SU-DHL-6 (cell line): ENCODE results near the gene WDSUB1.

ENCODE experiments used
- H2AFZ ChIP-seq: fragments of 200-600 bp; sonication (generic); 2 replicates; pipeline ENCODE4 v1.6.1; 2014; ENCODE audit warnings: low read depth, mild to moderate bottlenecking, moderate library complexity, mixed read lengths, antibody characterized with exemption, low read length; ENCODE audit not compliant: severe bottlenecking
- H3F3A ChIP-seq: fragments of 200-600 bp; shearing (Covaris generic); 2 replicates; pipeline ENCODE4 v1.6.0; 2016; ENCODE audit warnings: antibody characterized with exemption, mild to moderate bottlenecking; ENCODE audit not compliant: insufficient read depth
- H3K27ac ChIP-seq: fragments of 200-600 bp; sonication (generic); 2 replicates; pipeline ENCODE4 v1.5.1; 2016; ENCODE audit warnings: low read depth, mild to moderate bottlenecking, low read length, moderate library complexity, mixed read lengths
- H3K27me3 ChIP-seq: fragments of 200-600 bp; sonication (generic), shearing (Covaris generic); 2 replicates; pipeline ENCODE4 v1.6.0; 2014; ENCODE audit warnings: mild to moderate bottlenecking, low read length
- H3K36me3 ChIP-seq: fragments of 200-600 bp; sonication (generic); 2 replicates; pipeline ENCODE4 v1.6.1; 2014; ENCODE audit warnings: mild to moderate bottlenecking, low read length, mixed read lengths
- H3K4me2 ChIP-seq: fragments of 300-600, 200-600 bp; shearing (Covaris generic), sonication (generic); 2 replicates; pipeline ENCODE4 v1.6.0; 2014; ENCODE audit warnings: low read length, low read depth, mild to moderate bottlenecking; ENCODE audit not compliant: poor library complexity, severe bottlenecking
- H3K4me3 ChIP-seq: fragments of 200-600 bp; sonication (generic); 2 replicates; pipeline ENCODE4 v1.5.1; 2014; ENCODE audit warnings: antibody characterized with exemption, low read length, mild to moderate bottlenecking, mixed read lengths; ENCODE audit not compliant: insufficient read depth, poor library complexity, severe bottlenecking
- H3K79me2 ChIP-seq: fragments of 200-600 bp; sonication (generic); 2 replicates; pipeline ENCODE4 v1.6.1; 2014; ENCODE audit warnings: mild to moderate bottlenecking, low read length, moderate library complexity; ENCODE audit not compliant: insufficient read depth
- H3K9ac ChIP-seq: fragments of 200-600 bp; sonication (generic); 2 replicates; pipeline ENCODE4 v1.7.0; 2014; ENCODE audit warnings: mild to moderate bottlenecking, low read length
- H3K9me2 ChIP-seq: fragments of 200-600 bp; sonication (generic); replicated peaks from 2 replicates; pipeline ENCODE4 v1.6.1; 2014; ENCODE audit warnings: low read length; ENCODE audit not compliant: insufficient read depth
- H3K9me3 ChIP-seq: fragments of 200-600 bp; sonication (generic); 2 replicates; pipeline ENCODE4 v1.6.1; 2014; ENCODE audit warnings: low read length, mixed read lengths; ENCODE audit not compliant: insufficient read depth
- H4K20me1 ChIP-seq: fragments of 200-600 bp; sonication (generic); 2 replicates; pipeline ENCODE4 v1.6.1; 2014; ENCODE audit warnings: low read depth, mild to moderate bottlenecking, antibody characterized with exemption, low read length, moderate library complexity, mixed read lengths
- EZH2phosphoT487 ChIP-seq: fragments of 200-600 bp; sonication (generic), shearing (Covaris generic); conservative IDR thresholded peaks from 2 replicates; pipeline ENCODE4 v1.6.1; 2018; ENCODE audit warnings: mild to moderate bottlenecking, antibody characterized with exemption, low read length, moderate library complexity, mixed read lengths
- TF ChIP-seq, protein P1 (sequence below): fragments of 200-600 bp; sonication (generic); IDR thresholded peaks from one replicate; pipeline ENCODE4 v1.5.1; 2017; ENCODE audit warnings: antibody characterized with exemption, mild to moderate bottlenecking, low read length, moderate library complexity; ENCODE audit not compliant: insufficient read depth, poor library complexity, severe bottlenecking

The WDSUB1 gene

GRCh38 chr2:159251296-159252173 lies 35.0 kb downstream of the WDSUB1 start:
- Histone ChIP-seq H3K9ac (no peak overlapping the region), H3F3A (no peaks in the 10 kb centered on the region), H2AFZ (no peak overlapping the region), H3K36me3 (no peaks in the 10 kb centered on the region), H3K4me3 (no peak overlapping the region), H3K27ac (no peak overlapping the region), H3K9me3 (no peaks in the 10 kb centered on the region), H3K79me2 (no peaks in the 10 kb centered on the region), H3K4me2 (no peak overlapping the region), H3K9me2 (no peaks in the 10 kb centered on the region), H3K27me3 (no peaks in the 10 kb centered on the region), H4K20me1 (no peaks in the 10 kb centered on the region)
- no peak for TF ChIP-seq EZH2phosphoT487
- TF ChIP-seq, protein P1, sequence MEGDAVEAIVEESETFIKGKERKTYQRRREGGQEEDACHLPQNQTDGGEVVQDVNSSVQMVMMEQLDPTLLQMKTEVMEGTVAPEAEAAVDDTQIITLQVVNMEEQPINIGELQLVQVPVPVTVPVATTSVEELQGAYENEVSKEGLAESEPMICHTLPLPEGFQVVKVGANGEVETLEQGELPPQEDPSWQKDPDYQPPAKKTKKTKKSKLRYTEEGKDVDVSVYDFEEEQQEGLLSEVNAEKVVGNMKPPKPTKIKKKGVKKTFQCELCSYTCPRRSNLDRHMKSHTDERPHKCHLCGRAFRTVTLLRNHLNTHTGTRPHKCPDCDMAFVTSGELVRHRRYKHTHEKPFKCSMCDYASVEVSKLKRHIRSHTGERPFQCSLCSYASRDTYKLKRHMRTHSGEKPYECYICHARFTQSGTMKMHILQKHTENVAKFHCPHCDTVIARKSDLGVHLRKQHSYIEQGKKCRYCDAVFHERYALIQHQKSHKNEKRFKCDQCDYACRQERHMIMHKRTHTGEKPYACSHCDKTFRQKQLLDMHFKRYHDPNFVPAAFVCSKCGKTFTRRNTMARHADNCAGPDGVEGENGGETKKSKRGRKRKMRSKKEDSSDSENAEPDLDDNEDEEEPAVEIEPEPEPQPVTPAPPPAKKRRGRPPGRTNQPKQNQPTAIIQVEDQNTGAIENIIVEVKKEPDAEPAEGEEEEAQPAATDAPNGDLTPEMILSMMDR: no peak

DNA sequence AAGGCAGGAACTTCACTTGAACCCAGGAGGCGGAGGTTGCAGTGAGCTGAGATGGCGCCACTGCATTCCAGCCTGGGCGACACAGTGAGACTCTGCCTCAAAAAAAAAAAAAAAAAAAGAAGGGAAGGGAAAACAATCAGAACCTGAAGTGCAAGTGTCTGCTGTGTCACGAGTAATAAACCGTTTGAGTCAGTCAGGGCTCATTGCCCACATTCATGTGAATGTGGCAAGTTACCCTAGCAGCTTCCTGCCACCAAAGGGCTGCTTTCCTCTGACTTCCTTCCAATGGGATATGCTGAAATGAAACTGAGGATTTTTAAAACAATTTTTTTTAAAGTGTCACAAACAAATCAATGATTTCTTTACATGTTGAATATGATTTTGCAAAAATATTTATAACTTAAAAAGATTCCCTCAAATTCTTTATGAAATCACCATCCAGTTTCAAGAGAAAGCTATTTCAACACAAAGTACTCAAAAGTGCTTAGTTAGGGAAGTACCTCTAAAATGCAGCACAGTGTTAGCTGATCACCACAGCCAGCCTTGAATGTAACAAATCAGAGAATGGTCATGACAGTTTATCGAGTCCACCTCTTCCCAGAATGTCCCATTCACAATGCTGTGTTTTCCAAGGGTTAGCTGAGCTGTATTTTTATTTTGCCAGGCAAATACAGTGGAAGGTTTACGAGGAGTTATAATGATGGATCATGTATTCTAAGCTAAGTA lies 36.4 kb downstream of the WDSUB1 start:
- Histone ChIP-seq H3K4me2 (no peak overlapping the region), H3K4me3 (no peak overlapping the region), H3K27ac (no peak overlapping the region), H3K9me2 (no peaks in the 10 kb centered on the region), H3K36me3 (no peaks in the 10 kb centered on the region), H3K79me2 (no peaks in the 10 kb centered on the region), H3K9me3 (no peaks in the 10 kb centered on the region), H4K20me1 (no peaks in the 10 kb centered on the region), H3K27me3 (no peaks in the 10 kb centered on the region), H2AFZ (no peak overlapping the region), H3F3A (no peaks in the 10 kb centered on the region), H3K9ac (no peak overlapping the region)
- TF ChIP-seq, protein P1: no peak
- no peak for TF ChIP-seq EZH2phosphoT487

- TF ChIP-seq EZH2phosphoT487: no peak
- TF ChIP-seq, protein P1: no peak
- no peak overlapping the region for H3K27ac ChIP-seq
- no peaks in the 10 kb centered on the region for H3K27me3 ChIP-seq
- no peaks in the 10 kb centered on the region for H3K9me3 ChIP-seq
- H3K4me2 ChIP-seq: no peak overlapping the region
- H3F3A ChIP-seq: no peaks in the 10 kb centered on the region
- H3K9me2 ChIP-seq: no peaks in the 10 kb centered on the region
- no peak overlapping the region for H3K9ac ChIP-seq
- H3K4me3 ChIP-seq: no peak overlapping the region
- no peaks in the 10 kb centered on the region for H3K36me3 ChIP-seq
- H4K20me1 ChIP-seq: no peaks in the 10 kb centered on the region
- no peaks in the 10 kb centered on the region for H3K79me2 ChIP-seq
- no peak overlapping the region for H2AFZ ChIP-seq
Observed at GRCh38 chr2:159246325-159246988, 40.0 kb downstream of the WDSUB1 start.
